Brain microvascular endothelial cell (primary cell): ENCODE data around the gene SH3GL3.

ENCODE experiments used
- DNase-seq: peaks from one replicate; pipeline ENCODE4 v3.0.0-alpha.2; 2020
- H3K27ac ChIP-seq: fragments of 250-450 bp; sonication (Bioruptor Pico); 2 replicates; pipeline ENCODE4 v1.5.1; 2020; ENCODE audit warnings: mild to moderate bottlenecking, moderate library complexity
- H3K27me3 ChIP-seq: fragments of 250-450 bp; sonication (Bioruptor Pico); replicated peaks from 2 replicates; pipeline ENCODE4 v1.5.1; 2020; ENCODE audit warnings: mild to moderate bottlenecking
- H3K36me3 ChIP-seq: fragments of 250-450 bp; sonication (Bioruptor Pico); replicated peaks from 2 replicates; pipeline ENCODE4 v1.5.1; 2020; ENCODE audit warnings: mild to moderate bottlenecking
- H3K4me3 ChIP-seq: 2 replicates; pipeline ENCODE4 v1.5.1; 2011; ENCODE audit warnings: low read depth, mild to moderate bottlenecking, control low read depth, low read length, moderate library complexity
- in situ Hi-C: cut with HindIII; loops from 2 replicates; pipeline ENCODE4 v1.10.0; 2017; ENCODE audit warnings: low sequenced_read_pairs, low pct_ligation_motif_present
- TF ChIP-seq, protein P1 (sequence below): IDR thresholded peaks from 2 replicates; pipeline ENCODE4 v1.5.1; 2011; ENCODE audit warnings: low read depth, mild to moderate bottlenecking, moderate library complexity, low read length, control low read depth, inconsistent platforms; ENCODE audit errors: missing control alignments

SH3GL3 gene

DNA sequence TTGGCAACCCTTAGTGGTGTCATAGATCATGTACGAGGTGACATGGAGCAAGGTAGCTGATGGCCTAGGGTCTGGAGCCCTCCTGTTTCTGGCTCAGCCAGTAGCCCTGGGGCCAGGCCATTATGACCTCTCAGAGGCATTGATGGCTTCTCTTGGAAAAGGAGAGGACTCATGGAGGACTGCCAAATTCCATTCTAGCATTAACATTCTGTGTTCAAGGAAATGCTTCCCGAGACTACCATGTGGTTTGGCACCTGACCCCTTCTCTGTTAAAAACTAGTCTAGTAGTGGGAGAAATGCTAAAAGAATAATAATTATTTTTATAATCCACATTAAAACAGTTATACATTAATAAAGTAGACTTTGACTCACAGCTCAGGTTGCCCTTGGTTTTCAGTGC is 166.6 kb downstream of the SH3GL3 start:
- no peak overlapping the region for H3K4me3 ChIP-seq
- H3K36me3 ChIP-seq = no peaks in the 10 kb centered on the region
- TF ChIP-seq, protein P1, sequence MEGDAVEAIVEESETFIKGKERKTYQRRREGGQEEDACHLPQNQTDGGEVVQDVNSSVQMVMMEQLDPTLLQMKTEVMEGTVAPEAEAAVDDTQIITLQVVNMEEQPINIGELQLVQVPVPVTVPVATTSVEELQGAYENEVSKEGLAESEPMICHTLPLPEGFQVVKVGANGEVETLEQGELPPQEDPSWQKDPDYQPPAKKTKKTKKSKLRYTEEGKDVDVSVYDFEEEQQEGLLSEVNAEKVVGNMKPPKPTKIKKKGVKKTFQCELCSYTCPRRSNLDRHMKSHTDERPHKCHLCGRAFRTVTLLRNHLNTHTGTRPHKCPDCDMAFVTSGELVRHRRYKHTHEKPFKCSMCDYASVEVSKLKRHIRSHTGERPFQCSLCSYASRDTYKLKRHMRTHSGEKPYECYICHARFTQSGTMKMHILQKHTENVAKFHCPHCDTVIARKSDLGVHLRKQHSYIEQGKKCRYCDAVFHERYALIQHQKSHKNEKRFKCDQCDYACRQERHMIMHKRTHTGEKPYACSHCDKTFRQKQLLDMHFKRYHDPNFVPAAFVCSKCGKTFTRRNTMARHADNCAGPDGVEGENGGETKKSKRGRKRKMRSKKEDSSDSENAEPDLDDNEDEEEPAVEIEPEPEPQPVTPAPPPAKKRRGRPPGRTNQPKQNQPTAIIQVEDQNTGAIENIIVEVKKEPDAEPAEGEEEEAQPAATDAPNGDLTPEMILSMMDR = no peak
- in situ Hi-C loops = no loop called here
- no peak overlapping the region for H3K27ac ChIP-seq
- no peaks in the 10 kb centered on the region for H3K27me3 ChIP-seq
- no peak for DNase-seq

- in situ Hi-C loops = no loop called here
Measured at GRCh38 chr15:83616840-83617239, 169.7 kb downstream of the SH3GL3 start.

DNA sequence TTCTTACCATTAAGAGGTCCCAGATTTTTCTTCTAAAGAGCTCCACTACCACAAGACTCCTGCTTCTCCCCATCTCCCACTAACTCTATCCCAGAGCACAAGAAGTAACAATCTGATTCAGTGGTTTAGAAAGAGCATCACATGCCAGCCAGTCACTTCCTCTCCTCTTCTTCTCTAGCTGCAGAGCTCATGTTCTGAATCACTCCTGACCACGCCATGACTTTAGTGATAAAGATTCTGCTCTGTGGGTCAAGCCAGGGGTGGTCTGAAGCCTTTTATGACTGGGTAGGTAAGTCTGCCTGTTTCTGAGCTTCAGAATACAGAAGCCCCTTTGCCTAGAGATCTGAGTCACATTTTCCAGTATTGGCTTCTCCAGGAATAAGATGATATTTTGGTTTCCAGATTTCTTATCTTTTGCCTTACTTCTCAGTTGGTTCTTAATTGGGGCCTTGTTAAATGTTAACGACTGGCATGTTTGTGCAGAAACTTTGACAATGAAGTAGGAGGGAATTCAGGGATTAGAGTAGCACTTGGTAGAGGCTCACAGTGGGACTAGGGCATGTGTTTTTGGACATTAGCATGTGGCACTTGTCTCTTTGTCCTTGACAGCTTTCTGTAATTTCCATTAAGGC is 179.1 kb downstream of the SH3GL3 start:
- Histone ChIP-seq H3K36me3 (no peaks in the 10 kb centered on the region), H3K27ac (no peak overlapping the region), H3K4me3 (no peak overlapping the region), H3K27me3 (no peaks in the 10 kb centered on the region)
- peak; percentile 33 for DNase-seq
- TF ChIP-seq, protein P1 = no peak
- in situ Hi-C loops = no loop called here

More at GRCh38 chr15:83616840-83617239, 169.7 kb downstream of the SH3GL3 start:
- DNase-seq = no peak
- TF ChIP-seq, protein P1 = no peak
- H3K27me3 ChIP-seq = no peaks in the 10 kb centered on the region
- H3K36me3 ChIP-seq = no peaks in the 10 kb centered on the region
- no peak overlapping the region for H3K27ac ChIP-seq
- no peak overlapping the region for H3K4me3 ChIP-seq

DNA sequence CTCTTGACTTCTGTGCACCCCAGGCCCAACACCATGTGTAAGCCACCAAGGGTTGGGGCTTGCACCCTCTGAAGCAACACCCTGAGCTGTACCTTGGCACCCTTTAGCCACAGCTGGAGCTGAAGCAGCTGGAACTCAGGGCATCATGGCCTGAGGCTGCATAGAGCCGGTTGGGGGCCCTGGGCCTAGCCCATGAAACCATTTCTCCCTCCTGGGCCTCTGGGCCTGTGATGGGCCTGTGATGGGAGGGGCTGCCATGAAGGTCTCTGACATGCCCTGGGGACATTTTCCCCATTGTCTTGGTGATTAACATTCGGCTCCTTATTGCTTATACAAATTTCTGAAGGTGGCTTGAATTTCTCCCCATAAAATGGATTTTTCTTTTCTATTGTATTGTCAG is 184.4 kb downstream of the SH3GL3 start:
- no peak overlapping the region for H3K4me3 ChIP-seq
- H3K36me3 ChIP-seq = no peaks in the 10 kb centered on the region
- TF ChIP-seq, protein P1 = no peak
- no peak for DNase-seq
- in situ Hi-C loops = no loop called here
- H3K27me3 ChIP-seq = no peaks in the 10 kb centered on the region
- no peak overlapping the region for H3K27ac ChIP-seq

- in situ Hi-C loops = no loop called here
- Histone ChIP-seq H3K27ac (no peak overlapping the region), H3K4me3 (no peak overlapping the region), H3K36me3 (no peaks in the 10 kb centered on the region), H3K27me3 (no peaks in the 10 kb centered on the region)
- DNase-seq = no peak
- TF ChIP-seq, protein P1 = no peak
Measured at GRCh38 chr15:83643201-83643600, 196.1 kb downstream of the SH3GL3 start.

DNA sequence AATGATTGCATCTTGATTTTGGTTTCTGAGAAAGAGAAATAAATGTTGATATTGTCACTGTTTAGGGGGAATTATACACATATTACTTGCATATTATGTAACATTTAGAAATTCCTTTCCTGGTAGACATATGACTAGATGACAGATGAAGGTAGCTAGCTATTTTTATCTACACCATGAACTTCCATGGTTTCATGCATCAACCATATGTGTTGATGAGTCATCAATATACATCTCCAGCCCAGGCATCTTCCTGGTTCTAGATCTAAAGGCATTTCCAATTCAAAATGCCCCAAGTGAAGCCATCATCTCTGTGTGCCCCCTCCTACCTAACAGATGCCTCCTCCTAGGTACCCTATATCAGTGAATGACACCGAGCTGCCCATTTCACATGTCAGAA is 197.3 kb downstream of the SH3GL3 start:
- H3K4me3 ChIP-seq = no peak overlapping the region
- in situ Hi-C loops = no loop called here
- no peaks in the 10 kb centered on the region for H3K27me3 ChIP-seq
- TF ChIP-seq, protein P1 = no peak
- no peak for DNase-seq
- no peaks in the 10 kb centered on the region for H3K36me3 ChIP-seq
- no peak overlapping the region for H3K27ac ChIP-seq
